Progenitor cell of endocrine pancreas (in vitro differentiated cells): ENCODE results near the gene CHAMP1. TPM values are rescaled to one million over a fixed set of nuclear protein-coding genes. Genes with fewer than 3 reads are reported as not detected.

Source experiments
- DNase-seq: peaks from one replicate; pipeline ENCODE4 v3.0.0; 2021; ENCODE audit warnings: low spot score; ENCODE audit not compliant: unreplicated experiment
- H3K27ac Mint-ChIP-seq: 2 replicates; pipeline ENCODE4 v1.8.0; 2021; ENCODE audit warnings: mild to moderate bottlenecking, moderate library complexity, mixed read lengths
- H3K27me3 Mint-ChIP-seq: 2 replicates; pipeline ENCODE4 v1.8.0; 2021; ENCODE audit warnings: mixed read lengths
- H3K36me3 Mint-ChIP-seq: 2 replicates; pipeline ENCODE4 v1.8.0; 2022; ENCODE audit warnings: mixed read lengths; ENCODE audit not compliant: insufficient read depth
- H3K4me1 Mint-ChIP-seq: 2 replicates; pipeline ENCODE4 v1.8.0; 2021; ENCODE audit warnings: low read depth, mixed read lengths
- H3K4me3 Mint-ChIP-seq: 2 replicates; pipeline ENCODE4 v1.8.0; 2021; ENCODE audit warnings: low read depth, mild to moderate bottlenecking, moderate library complexity, mixed read lengths
- H3K9me3 Mint-ChIP-seq: 2 replicates; pipeline ENCODE4 v1.8.0; 2021; ENCODE audit warnings: low read depth, mixed read lengths
- CTCF ChIP-seq: fragments of 200-600 bp; sonication (generic); IDR thresholded peaks from one replicate; pipeline ENCODE4 v1.5.0; 2021; ENCODE audit warnings: antibody characterized with exemption, mild to moderate bottlenecking; ENCODE audit not compliant: unreplicated experiment
- long read RNA-seq: library from polyadenylated mRNA; unstranded; transcript quantifications from one replicate; pipeline ENCODE4 v2.0.0, GENCODE V29; 2020
- total RNA-seq: library from RNA; stranded (reverse); gene quantifications from 2 replicates; pipeline ENCODE4 v1.2.1, GENCODE V29; 2021

The CHAMP1 gene
- 37.1 and 39.8 TPM in 2 replicates for total RNA-seq
- long read RNA-seq, partial matches to known transcripts = 1 of 5 reads
- long read RNA-seq, other reads (novel, unspliced or antisense) = 0 of 5 reads

- Mint-ChIP-seq H3K9me3 (no peaks in the 10 kb centered on the region), H3K27ac (peak within 1 kb of the TSS; percentile 96), H3K4me3 (peak within 1 kb of the TSS; percentile 85), H3K27me3 (no peaks in the 10 kb centered on the region), H3K4me1 (peaks cover 19% of the 10 kb centered on the region), H3K36me3 (peaks cover 4% of the 10 kb centered on the region)
- DNase-seq = peak; percentile 92
- TF ChIP-seq CTCF = no peak
Observed at GRCh38 chr13:114314074-114314912, at the start of gene CHAMP1. CHAMP1 (plus strand) TSS chr13:114314503; CDS start chr13:114323843, 9,340 bp downstream.

- Mint-ChIP-seq H3K36me3 (peaks cover 38% of the 10 kb centered on the region), H3K9me3 (no peaks in the 10 kb centered on the region), H3K4me3 (no peak overlapping the region), H3K4me1 (no peaks in the 10 kb centered on the region), H3K27ac (peak overlapping the region; percentile 24), H3K27me3 (no peaks in the 10 kb centered on the region)
- no peak for TF ChIP-seq CTCF
- no peak for DNase-seq
Observed at GRCh38 chr13:114264886-114265611, 49.3 kb upstream of the CHAMP1 start.

- Mint-ChIP-seq H3K36me3 (peaks cover 37% of the 10 kb centered on the region), H3K27me3 (no peaks in the 10 kb centered on the region), H3K4me3 (no peak overlapping the region), H3K27ac (no peak overlapping the region), H3K4me1 (no peaks in the 10 kb centered on the region), H3K9me3 (no peaks in the 10 kb centered on the region)
- no peak for TF ChIP-seq CTCF
- no peak for DNase-seq
Observed at GRCh38 chr13:114266241-114266640, 48.1 kb upstream of the CHAMP1 start.

GRCh38 chr13:114268344-114269280, 45.7 kb upstream of the CHAMP1 start:
- no peak for DNase-seq
- Mint-ChIP-seq H3K27ac (no peak overlapping the region), H3K4me1 (no peaks in the 10 kb centered on the region), H3K36me3 (peaks cover 43% of the 10 kb centered on the region), H3K9me3 (no peaks in the 10 kb centered on the region), H3K4me3 (no peak overlapping the region), H3K27me3 (no peaks in the 10 kb centered on the region)
- no peak for TF ChIP-seq CTCF
